Effector memory CD8-positive, alpha-beta T cell (primary cell): ENCODE results near the gene PLA2G4E.
A peak's percentile ranks its signal among the peaks of the same experiment; 100 is the strongest.

Source experiments
- ATAC-seq: fragments of 150-1000 bp; cut with Tn5 transposase; replicated peaks from 2 replicates; pipeline ENCODE4 v1.10.0; 2021; ENCODE audit warnings: mild to moderate bottlenecking, moderate library complexity
- DNase-seq, 3 experiments: peaks; one replicate each; pipeline ENCODE4 v3.0.0; 2021
- H3K27ac Mint-ChIP-seq, 2 donors: one replicate each; pipeline ENCODE4 v1.8.0; 2022; ENCODE audit warnings: mild to moderate bottlenecking in 2 of 2, mixed read lengths in 2 of 2, moderate library complexity in 2 of 2
- H3K27me3 Mint-ChIP-seq, 2 donors: one replicate each; pipeline ENCODE4 v1.8.0; 2022; ENCODE audit warnings: mixed read lengths in 2 of 2
- H3K36me3 Mint-ChIP-seq: one replicate; pipeline ENCODE4 v1.8.0; 2022; ENCODE audit warnings: mild to moderate bottlenecking, moderate library complexity, mixed read lengths; ENCODE audit not compliant: insufficient read depth
- H3K4me1 Mint-ChIP-seq, 2 donors: one replicate each; pipeline ENCODE4 v1.8.0; 2022; ENCODE audit warnings: low read depth in 2 of 2, mixed read lengths in 2 of 2
- H3K4me3 Mint-ChIP-seq, 2 donors: one replicate each; pipeline ENCODE4 v1.8.0; 2022; ENCODE audit warnings: mild to moderate bottlenecking in 2 of 2, mixed read lengths in 2 of 2, moderate library complexity in 2 of 2
- H3K9me3 Mint-ChIP-seq, 2 donors: one replicate each; pipeline ENCODE4 v1.8.0; 2022; ENCODE audit warnings: mixed read lengths in 2 of 2

Gene PLA2G4E

GRCh38 chr15:42060797-42061196 is 40.0 kb upstream of the PLA2G4E start:
- H3K27me3 Mint-ChIP-seq, result peaks cover 46 to 61% of the 10 kb centered on the region in 2 donors
- no peak for DNase-seq

GRCh38 chr15:42060477-42060763 is 39.6 kb upstream of the PLA2G4E start:
- peaks cover 47 to 61% of the 10 kb centered on the region in 2 donors for H3K27me3 Mint-ChIP-seq
- no peak for DNase-seq
- H3K27ac Mint-ChIP-seq, result peak overlapping the region in 1 of 2 donors; percentile 33

More at GRCh38 chr15:42060797-42061196, 40.0 kb upstream of the PLA2G4E start:
- Mint-ChIP-seq H3K36me3 (peaks cover 3% of the 10 kb centered on the region), H3K4me1 (peaks cover 4 to 10% of the 10 kb centered on the region in 2 donors), H3K9me3 (no peaks in the 10 kb centered on the region), H3K27ac (no peak overlapping the region), H3K4me3 (no peak overlapping the region)
- ATAC-seq, result no peak

GRCh38 chr15:42059661-42060476 is 39.0 kb upstream of the PLA2G4E start:
- Mint-ChIP-seq H3K9me3 (no peaks in the 10 kb centered on the region), H3K27me3 (peaks cover 46 to 58% of the 10 kb centered on the region in 2 donors), H3K36me3 (peaks cover 3% of the 10 kb centered on the region), H3K4me1 (peaks cover 4 to 10% of the 10 kb centered on the region in 2 donors), H3K27ac (peak overlapping the region in 1 of 2 donors; percentile 33), H3K4me3 (peak overlapping the region in 1 of 2 donors; percentile 41)
- peak; percentile 66 to 74 (median 67) for DNase-seq
- peak; percentile 18 for ATAC-seq

More at GRCh38 chr15:42060477-42060763, 39.6 kb upstream of the PLA2G4E start:
- no peak for ATAC-seq
- Mint-ChIP-seq H3K36me3 (peaks cover 3% of the 10 kb centered on the region), H3K4me1 (peaks cover 4 to 10% of the 10 kb centered on the region in 2 donors), H3K4me3 (peak overlapping the region in 1 of 2 donors; percentile 41), H3K9me3 (no peaks in the 10 kb centered on the region)

- no peak for ATAC-seq
- H3K27ac Mint-ChIP-seq, result no peak overlapping the region
- no peak for DNase-seq
- peaks cover 3% of the 10 kb centered on the region for H3K36me3 Mint-ChIP-seq
- H3K4me3 Mint-ChIP-seq, result no peak overlapping the region
- no peaks in the 10 kb centered on the region for H3K9me3 Mint-ChIP-seq
- H3K4me1 Mint-ChIP-seq, result peaks cover 4 to 10% of the 10 kb centered on the region in 2 donors
- peaks cover 42 to 58% of the 10 kb centered on the region in 2 donors for H3K27me3 Mint-ChIP-seq
Measured at GRCh38 chr15:42058791-42059190, 37.9 kb upstream of the PLA2G4E start.

DNA sequence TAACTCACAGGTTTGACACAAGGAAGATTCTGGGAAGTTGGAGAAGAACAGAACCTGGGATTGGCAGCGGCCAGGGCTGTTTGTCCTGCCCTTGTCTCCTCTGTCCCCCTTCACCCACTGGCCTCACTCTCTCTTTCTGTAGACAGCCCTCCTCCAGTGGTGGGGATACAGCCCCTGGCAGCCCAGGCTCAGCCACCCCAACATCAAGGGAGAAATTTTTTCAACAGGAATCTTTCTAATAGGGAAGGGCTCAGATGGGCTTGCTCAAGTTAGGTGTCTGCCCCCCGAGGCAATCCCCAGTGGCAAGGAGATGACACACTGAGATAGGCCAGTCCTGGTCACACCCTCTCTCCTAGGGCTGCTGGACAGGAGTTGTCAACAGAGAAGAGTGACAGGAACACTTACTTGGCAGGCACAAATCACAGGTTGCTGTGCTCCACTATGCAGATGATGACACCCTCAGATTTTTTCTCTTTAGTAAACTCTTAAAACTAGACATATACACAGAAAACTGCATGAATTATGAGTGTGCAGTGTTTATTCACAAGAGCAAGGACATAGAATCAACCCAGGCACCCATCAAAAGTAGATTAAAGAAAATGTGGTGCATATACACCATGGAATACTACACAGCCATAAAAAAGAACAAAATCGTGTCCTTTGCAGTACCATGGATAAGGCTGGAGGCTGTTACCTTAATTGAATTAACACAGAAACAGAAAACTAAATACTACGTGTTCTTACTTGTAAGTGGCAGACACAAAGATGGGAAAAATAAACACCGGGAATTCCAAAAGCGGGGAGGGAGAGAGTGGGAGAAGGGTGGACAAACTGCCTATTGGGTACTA is 37.2 kb upstream of the PLA2G4E start:
- DNase-seq (no peak), ATAC-seq (no peak)
- peak overlapping the region in 1 of 2 donors; percentile 60 for H3K27ac Mint-ChIP-seq
- peaks cover 42 to 58% of the 10 kb centered on the region in 2 donors for H3K27me3 Mint-ChIP-seq
- H3K36me3 Mint-ChIP-seq, result peaks cover 3% of the 10 kb centered on the region
- peaks cover 4 to 10% of the 10 kb centered on the region in 2 donors for H3K4me1 Mint-ChIP-seq
- H3K4me3 Mint-ChIP-seq, result peak overlapping the region in 1 of 2 donors; percentile 65
- no peaks in the 10 kb centered on the region for H3K9me3 Mint-ChIP-seq

DNA sequence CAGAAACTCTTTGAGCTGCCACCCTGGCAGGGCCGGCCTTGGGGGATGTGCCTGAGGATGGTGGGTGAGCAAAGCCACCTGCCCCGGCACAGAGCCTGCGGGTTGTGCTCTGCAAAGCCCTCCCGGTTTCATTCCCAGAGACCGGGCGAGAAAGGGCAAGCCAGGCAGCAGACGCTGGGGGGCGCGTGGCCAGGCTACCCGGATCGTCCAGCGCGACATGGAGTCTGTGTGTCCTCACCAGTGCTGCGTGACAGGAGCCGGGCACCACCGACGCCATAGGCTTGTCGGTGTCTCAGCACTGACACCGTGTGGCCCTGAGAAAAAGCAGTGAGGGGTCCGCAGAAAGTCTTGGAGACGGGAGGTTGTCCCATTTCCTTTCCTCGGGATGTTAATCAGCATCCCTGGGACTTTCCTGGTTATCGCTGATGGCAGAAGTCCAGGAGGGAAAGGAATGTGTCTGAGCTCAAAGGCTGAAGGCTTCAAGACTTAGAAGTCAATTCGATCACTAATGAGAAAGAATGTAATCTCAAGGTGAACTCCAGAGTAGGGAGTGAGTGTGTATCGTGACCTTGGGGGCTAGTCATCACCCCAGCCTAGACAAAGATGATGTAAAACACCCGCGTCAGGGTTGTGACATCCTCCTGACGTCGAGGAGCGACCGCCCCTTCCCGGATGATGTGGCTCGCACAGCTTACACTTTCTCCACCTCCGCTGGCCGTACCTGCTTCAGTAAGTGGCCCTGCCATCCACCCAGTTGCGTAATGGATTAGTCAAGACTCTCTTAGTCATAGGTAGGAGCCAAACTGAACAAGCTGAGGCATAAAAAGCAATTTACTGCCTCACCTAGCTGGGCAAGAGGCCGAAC is 36.3 kb upstream of the PLA2G4E start:
- peak overlapping the region; percentile 60 to 72 for H3K27ac Mint-ChIP-seq
- peak; percentile 42 to 55 (median 50) for DNase-seq

DNA sequence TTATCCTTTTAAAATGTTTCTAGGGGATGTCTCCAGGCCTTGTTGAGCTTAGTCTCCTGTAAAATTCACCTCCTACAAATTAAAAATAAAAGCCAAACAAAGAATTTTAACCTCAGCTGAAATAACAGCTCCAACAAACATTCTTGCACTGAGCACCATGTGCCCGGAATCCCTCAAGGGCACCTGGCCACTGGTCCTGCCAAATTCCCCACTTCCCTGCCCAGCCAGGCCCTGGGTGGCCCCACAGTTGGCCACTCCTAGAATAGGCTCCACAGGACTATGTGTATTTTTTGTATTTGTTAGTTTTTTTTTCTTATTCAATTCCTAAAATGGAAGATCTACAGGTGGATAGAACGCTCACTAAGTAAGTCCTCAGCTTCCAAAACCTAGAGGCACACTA is 33.1 kb upstream of the PLA2G4E start:
- no peak for ATAC-seq
- H3K27me3 Mint-ChIP-seq, result peaks cover 70 to 76% of the 10 kb centered on the region in 2 donors
- no peaks in the 10 kb centered on the region for H3K9me3 Mint-ChIP-seq

More for the DNA sequence above, 36.3 kb upstream of the PLA2G4E start:
- no peaks in the 10 kb centered on the region for H3K9me3 Mint-ChIP-seq
- H3K4me1 Mint-ChIP-seq, result peaks cover 4 to 10% of the 10 kb centered on the region in 2 donors
- H3K36me3 Mint-ChIP-seq, result peaks cover 3% of the 10 kb centered on the region
- peaks cover 50 to 56% of the 10 kb centered on the region in 2 donors for H3K27me3 Mint-ChIP-seq
- ATAC-seq, result peak; percentile 88
- H3K4me3 Mint-ChIP-seq, result peak overlapping the region; percentile 65 to 71

GRCh38 chr15:42053010-42053409 is 32.2 kb upstream of the PLA2G4E start:
- no peak for ATAC-seq
- no peaks in the 10 kb centered on the region for H3K9me3 Mint-ChIP-seq
- peaks cover 66 to 75% of the 10 kb centered on the region in 2 donors for H3K27me3 Mint-ChIP-seq
- H3K27ac Mint-ChIP-seq, result peak overlapping the region in 1 of 2 donors; percentile 20
- no peak overlapping the region for H3K4me3 Mint-ChIP-seq
- H3K36me3 Mint-ChIP-seq, result no peaks in the 10 kb centered on the region
- H3K4me1 Mint-ChIP-seq, result peaks cover 4% of the 10 kb centered on the region in 2 donors
- no peak for DNase-seq

More for the DNA sequence above, 33.1 kb upstream of the PLA2G4E start:
- no peak overlapping the region for H3K4me3 Mint-ChIP-seq
- no peak overlapping the region for H3K27ac Mint-ChIP-seq
- peaks cover 4% of the 10 kb centered on the region in 2 donors for H3K4me1 Mint-ChIP-seq
- no peak for DNase-seq
- H3K36me3 Mint-ChIP-seq, result no peaks in the 10 kb centered on the region

GRCh38 chr15:42050484-42051255 is 29.8 kb upstream of the PLA2G4E start:
- Mint-ChIP-seq H3K27ac (no peak overlapping the region), H3K27me3 (peaks cover 53 to 64% of the 10 kb centered on the region in 2 donors), H3K4me3 (no peak overlapping the region), H3K9me3 (no peaks in the 10 kb centered on the region), H3K4me1 (no peaks in the 10 kb centered on the region), H3K36me3 (no peaks in the 10 kb centered on the region)
- DNase-seq, result no peak
- ATAC-seq, result no peak

DNA sequence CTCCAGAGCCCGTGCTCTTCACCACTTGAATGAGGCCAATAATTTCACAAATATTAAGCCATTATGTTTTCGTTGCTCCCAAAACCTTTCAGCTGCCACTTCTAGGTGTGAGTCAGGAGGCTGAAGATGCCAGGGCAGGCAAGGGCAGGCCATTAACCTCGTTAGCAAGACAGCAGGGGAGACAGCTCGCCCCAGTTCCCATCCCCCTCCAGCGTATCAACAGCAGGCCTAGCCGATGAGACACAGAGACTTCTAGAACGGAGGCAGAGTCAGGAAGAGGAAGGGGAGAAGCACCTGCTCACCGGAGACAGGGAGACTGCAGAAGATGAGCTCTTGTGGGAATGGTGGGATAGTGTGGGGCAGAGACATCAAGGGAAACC is 28.0 kb upstream of the PLA2G4E start:
- Mint-ChIP-seq H3K4me1 (peaks cover 0 to 2% of the 10 kb centered on the region in 2 donors), H3K36me3 (no peaks in the 10 kb centered on the region), H3K27ac (no peak overlapping the region), H3K27me3 (peaks cover 54 to 71% of the 10 kb centered on the region in 2 donors), H3K9me3 (no peaks in the 10 kb centered on the region), H3K4me3 (no peak overlapping the region)
- ATAC-seq (no peak), DNase-seq (no peak)

DNA sequence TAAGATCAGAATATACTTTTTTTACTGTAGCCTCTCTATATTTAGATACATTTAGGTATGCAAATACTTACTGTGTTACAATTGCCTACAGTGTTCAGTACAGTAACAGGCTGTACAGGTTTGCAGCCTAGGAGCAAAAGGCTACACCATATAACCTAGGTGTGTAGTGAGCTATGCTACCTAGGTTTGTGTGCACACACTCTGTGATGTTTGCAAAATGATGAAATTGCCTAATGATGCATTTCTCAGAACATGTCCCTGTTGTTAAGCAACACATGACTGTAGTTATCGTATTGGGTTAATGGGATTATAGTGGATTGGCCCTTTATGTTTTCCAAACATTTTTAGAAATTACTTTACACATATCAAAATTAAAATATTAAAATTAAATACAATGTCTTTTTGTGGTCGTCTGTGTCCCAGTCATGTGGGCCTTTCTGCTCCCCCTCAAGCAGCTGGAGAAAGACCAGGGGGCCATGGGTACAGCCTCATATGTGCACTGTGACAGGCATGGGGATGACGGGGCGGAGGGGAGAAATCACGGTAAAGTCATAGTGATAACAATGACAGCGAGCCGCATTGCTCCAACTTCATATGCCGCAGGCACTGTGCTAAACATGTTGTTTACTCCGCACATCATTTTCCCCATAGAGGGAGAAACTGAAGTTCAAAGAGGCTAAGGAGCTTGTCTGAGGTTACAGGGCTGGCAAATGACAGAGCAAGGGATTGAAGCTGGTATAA is 27.4 kb upstream of the PLA2G4E start:
- Mint-ChIP-seq H3K27ac (no peak overlapping the region), H3K36me3 (no peaks in the 10 kb centered on the region), H3K27me3 (peaks cover 49 to 67% of the 10 kb centered on the region in 2 donors), H3K4me3 (no peak overlapping the region), H3K9me3 (no peaks in the 10 kb centered on the region), H3K4me1 (peaks cover 0 to 2% of the 10 kb centered on the region in 2 donors)
- ATAC-seq, result no peak
- DNase-seq, result no peak

- Mint-ChIP-seq H3K27me3 (peaks cover 37 to 61% of the 10 kb centered on the region in 2 donors), H3K27ac (no peak overlapping the region), H3K4me1 (peaks cover 0 to 2% of the 10 kb centered on the region in 2 donors), H3K4me3 (no peak overlapping the region), H3K9me3 (no peaks in the 10 kb centered on the region), H3K36me3 (no peaks in the 10 kb centered on the region)
- ATAC-seq (no peak), DNase-seq (no peak)
Measured at GRCh38 chr15:42046597-42046996, 25.8 kb upstream of the PLA2G4E start.
